Liver (tissue), 9 donors: ENCODE results near the gene ANKRD31. TPM values are rescaled to one million over a fixed set of nuclear protein-coding genes. Genes with fewer than 3 reads are reported as not detected.

ENCODE experiments used
- DNase-seq: peaks from one replicate; pipeline ENCODE4 v3.0.0-alpha.2; 2017; ENCODE audit warnings: low spot score
- H3K27ac ChIP-seq, 2 donors: one replicate each; pipeline ENCODE4 v1.7.0; 2013; ENCODE audit warnings: inconsistent platforms in 2 of 2, low read length in 2 of 2, control low read depth in 1 of 2, low read depth in 1 of 2, mild to moderate bottlenecking in 1 of 2
- H3K27me3 ChIP-seq, 4 donors: one replicate each; pipeline versions ENCODE4 v1.6.1 to v1.7.0; 2013; ENCODE audit warnings: low read length in 3 of 4, inconsistent platforms in 1 of 4, mild to moderate bottlenecking in 1 of 4, moderate library complexity in 1 of 4; ENCODE audit not compliant: control insufficient read depth in 4 of 4, insufficient read depth in 4 of 4
- H3K36me3 ChIP-seq, 4 donors: one replicate each; pipeline versions ENCODE4 v1.6.1 to v1.7.0; 2013; ENCODE audit warnings: low read length in 3 of 4, mild to moderate bottlenecking in 3 of 4, low read depth in 1 of 4, moderate library complexity in 1 of 4; ENCODE audit not compliant: control insufficient read depth in 4 of 4, insufficient read depth in 3 of 4
- H3K4me1 ChIP-seq, 4 donors: one replicate each; pipeline versions ENCODE4 v1.6.1 to v1.7.0; 2013; ENCODE audit warnings: low read length in 3 of 4, mild to moderate bottlenecking in 3 of 4, moderate library complexity in 1 of 4; ENCODE audit not compliant: control insufficient read depth in 4 of 4, insufficient read depth in 4 of 4
- H3K4me3 ChIP-seq, 3 donors: one replicate each; pipeline versions ENCODE4 v1.6.1 to v1.7.0; 2013; ENCODE audit warnings: low read length in 3 of 3, control low read depth in 1 of 3, low read depth in 1 of 3, mild to moderate bottlenecking in 1 of 3
- H3K9ac ChIP-seq, 2 donors: one replicate each; pipeline ENCODE4 v1.7.0; 2013; ENCODE audit warnings: low read length in 2 of 2, mild to moderate bottlenecking in 2 of 2, moderate library complexity in 2 of 2, control low read depth in 1 of 2, low read depth in 1 of 2
- H3K9me3 ChIP-seq, 4 donors: one replicate each; pipeline versions ENCODE4 v1.6.1 to v1.7.0; 2013; ENCODE audit warnings: low read length in 3 of 4; ENCODE audit not compliant: control insufficient read depth in 4 of 4
- CTCF ChIP-seq: fragments of 150-350 bp; IDR thresholded peaks from 2 replicates; pipeline ENCODE4 v1.5.1; 2017; ENCODE audit warnings: improper control_type of control experiment, low read depth, low read length; ENCODE audit not compliant: missing input control
- EGR1 ChIP-seq, 2 donors: IDR thresholded peaks; 2 replicates each; pipeline ENCODE4 v1.6.1; 2016 to 2018; ENCODE audit warnings: antibody characterized with exemption in 2 of 2, low read depth in 2 of 2
- FOXA2 ChIP-seq: IDR thresholded peaks from 2 replicates; pipeline ENCODE4 v1.6.1; 2016; ENCODE audit warnings: antibody characterized with exemption
- GABPA ChIP-seq, 2 donors: IDR thresholded peaks in 1 of 2; conservative IDR thresholded peaks in 1 of 2; 2 replicates each; pipeline ENCODE4 v1.6.1; 2016; ENCODE audit warnings: antibody characterized with exemption in 2 of 2, mild to moderate bottlenecking in 1 of 2, moderate library complexity in 1 of 2
- HNF4A ChIP-seq, 2 donors: conservative IDR thresholded peaks; 2 replicates each; pipeline ENCODE4 v1.6.1; 2016; ENCODE audit warnings: antibody characterized with exemption in 2 of 2, mild to moderate bottlenecking in 2 of 2
- HNF4G ChIP-seq: IDR thresholded peaks from 2 replicates; pipeline ENCODE4 v1.6.1; 2016; ENCODE audit warnings: antibody characterized with exemption
- JUND ChIP-seq, 2 donors: IDR thresholded peaks; 2 replicates each; pipeline ENCODE4 v1.6.1; 2016; ENCODE audit warnings: antibody characterized with exemption in 2 of 2
- MAX ChIP-seq: IDR thresholded peaks from 2 replicates; pipeline ENCODE4 v1.6.1; 2016; ENCODE audit warnings: antibody characterized with exemption
- RAD21 ChIP-seq, 2 donors: IDR thresholded peaks; 2 replicates each; pipeline ENCODE4 v1.6.1; 2016; ENCODE audit warnings: antibody characterized with exemption in 2 of 2, mild to moderate bottlenecking in 2 of 2
- REST ChIP-seq: IDR thresholded peaks from 2 replicates; pipeline ENCODE4 v1.6.1; 2016; ENCODE audit warnings: antibody characterized with exemption, mild to moderate bottlenecking
- RXRA ChIP-seq, 2 donors: IDR thresholded peaks; 2 replicates each; pipeline ENCODE4 v1.6.1; 2017 to 2018; ENCODE audit warnings: antibody characterized with exemption in 2 of 2, mild to moderate bottlenecking in 1 of 2
- TAF1 ChIP-seq: conservative IDR thresholded peaks from 2 replicates; pipeline ENCODE4 v1.6.1; 2016; ENCODE audit warnings: antibody characterized with exemption, mild to moderate bottlenecking
- YY1 ChIP-seq: IDR thresholded peaks from 2 replicates; pipeline ENCODE4 v1.6.1; 2016; ENCODE audit warnings: antibody characterized with exemption, mild to moderate bottlenecking
- ZBTB33 ChIP-seq: IDR thresholded peaks from 2 replicates; pipeline ENCODE4 v1.6.1; 2016; ENCODE audit warnings: antibody characterized with exemption
- WGBS: extraction: QIAGEN DNeasy Blood & Tissue Kit; methylation state at CpG from one replicate; pipeline ENCODE4 v1.1.7; 2013; 5-methylcytosine and 5-hydroxymethylcytosine counted together
- polyA plus RNA-seq, 2 donors: library from polyadenylated mRNA; stranded (reverse) in 1 of 2; unstranded in 1 of 2; fragments of 200-250 nt in 1 of 2; fragments of >200 nt in 1 of 2; fragmentation: Nextera tagmentation in 1 of 2; extraction: Ambion mirVana in 1 of 2; gene quantifications; one replicate each; pipeline versions ENCODE4 v1.2.1 to v1.2.3, GENCODE V29; 2013 to 2015
- total RNA-seq, 2 donors: library from RNA; depleted of rRNA; stranded (reverse); fragments of >200 nt; gene quantifications; one replicate each; pipeline ENCODE4 v1.2.3, GENCODE V29; 2014
- TF ChIP-seq, protein P1 (sequence below): IDR thresholded peaks from 2 replicates; pipeline ENCODE4 v1.6.1; 2016; ENCODE audit warnings: antibody characterized with exemption
- donor health status: healthy.
- donor health status: healthy.
- donor health status: healthy.
- donor health status: healthy.
- donor health status: healthy.

ANKRD31 gene
- total and polyA plus RNA-seq, 4 donors = 0.03 to 0.08 (median 0.04) TPM

DNA sequence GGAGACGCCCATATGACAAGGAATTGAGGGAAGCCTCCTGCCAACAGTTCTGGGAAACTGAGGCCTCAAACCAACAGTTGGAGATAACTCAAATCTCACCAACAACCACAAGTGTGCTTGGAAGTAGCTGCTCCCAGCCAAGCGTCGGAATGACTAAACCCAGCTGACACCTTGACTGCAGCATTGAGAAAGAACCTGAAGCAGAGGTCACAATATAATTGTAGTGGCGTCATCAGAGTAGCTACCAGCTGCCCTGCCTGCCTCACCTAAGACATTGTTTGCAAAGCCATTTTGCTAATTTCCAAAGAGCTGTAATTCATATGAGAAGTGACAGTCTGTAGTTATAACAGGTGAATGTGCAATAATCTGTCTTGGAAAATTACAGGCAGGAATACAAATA lies 40.8 kb upstream of the ANKRD31 start (continued):
- TF ChIP-seq ZBTB33 = no peak

DNA sequence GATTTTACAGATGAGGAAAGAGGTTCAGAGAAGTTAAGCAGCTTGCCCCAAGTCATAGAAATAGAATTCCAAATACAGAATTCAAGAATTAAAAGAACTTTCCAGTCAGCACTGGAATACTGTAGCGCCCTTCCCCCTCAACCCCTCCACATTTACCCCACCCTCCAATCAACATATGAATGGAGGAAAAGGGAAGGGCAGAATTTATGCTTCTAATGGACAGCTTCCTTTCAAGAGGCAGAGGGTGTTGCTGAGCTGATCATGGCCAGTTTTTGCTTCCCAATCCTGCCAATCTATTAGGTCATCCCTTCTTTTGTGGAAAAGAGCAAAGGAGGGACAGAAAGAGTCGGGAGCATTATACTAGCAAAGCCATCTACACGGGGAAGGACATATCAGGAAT lies 39.1 kb upstream of the ANKRD31 start:
- no peaks in the 10 kb centered on the region for H3K27me3 ChIP-seq
- H3K4me3 ChIP-seq = no peak overlapping the region
- TF ChIP-seq HNF4G (no peak), FOXA2 (no peak), MAX (no peak), CTCF (no peak), EGR1 (IDR thresholded peaks at IDR 0.05; ENCODE audit: low read depth in 2 of 2) (no peak)
- H3K9ac ChIP-seq = no peak overlapping the region
- DNase-seq = no peak
- 84% methylated on average over 3 of the region's 3 CpGs for WGBS
- no peaks in the 10 kb centered on the region for H3K36me3 ChIP-seq
- peaks cover 0 to 4% (median 1%) of the 10 kb centered on the region in 4 donors for H3K4me1 ChIP-seq
- H3K9me3 ChIP-seq = peaks cover 0 to 5% (median 0%) of the 10 kb centered on the region in 4 donors
- H3K27ac ChIP-seq = no peak overlapping the region

- Histone ChIP-seq H3K9ac (no peak overlapping the region), H3K4me3 (no peak overlapping the region), H3K4me1 (peaks cover 0 to 4% (median 1%) of the 10 kb centered on the region in 4 donors), H3K27ac (no peak overlapping the region), H3K27me3 (no peaks in the 10 kb centered on the region), H3K9me3 (peaks cover 0 to 5% (median 0%) of the 10 kb centered on the region in 4 donors), H3K36me3 (no peaks in the 10 kb centered on the region)
- no peak for DNase-seq
- TF ChIP-seq MAX = no peak
- TF ChIP-seq TAF1 = no peak
- TF ChIP-seq GABPA (IDR thresholded peaks at IDR 0.05 in 1 of 2, conservative IDR thresholded peaks at IDR 0.05 in 1 of 2) = no peak
- no peak for TF ChIP-seq RXRA (IDR thresholded peaks at IDR 0.05)
- TF ChIP-seq HNF4G = no peak
- no peak for TF ChIP-seq EGR1 (IDR thresholded peaks at IDR 0.05; ENCODE audit: low read depth in 2 of 2)
- no peak for TF ChIP-seq JUND (IDR thresholded peaks at IDR 0.05)
- TF ChIP-seq RAD21 (IDR thresholded peaks at IDR 0.05) = no peak
- no peak for TF ChIP-seq YY1
- no peak for TF ChIP-seq REST
- TF ChIP-seq, protein P1, sequence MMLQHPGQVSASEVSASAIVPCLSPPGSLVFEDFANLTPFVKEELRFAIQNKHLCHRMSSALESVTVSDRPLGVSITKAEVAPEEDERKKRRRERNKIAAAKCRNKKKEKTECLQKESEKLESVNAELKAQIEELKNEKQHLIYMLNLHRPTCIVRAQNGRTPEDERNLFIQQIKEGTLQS = no peak
- no peak for TF ChIP-seq HNF4A (conservative IDR thresholded peaks at IDR 0.05)
- 46% methylated on average over 1 of the region's 1 CpG for WGBS
Observed at GRCh38 chr5:75275147-75275546, 38.5 kb upstream of the ANKRD31 start.
